ENCODE measurements around the gene MS4A8.

GRCh38 chr11:60725592-60725991 lies 26.2 kb downstream of the MS4A8 start:
- TF ChIP-seq POLR2A (IDR thresholded peaks at IDR 0.05; ENCODE audit: low read length), result no peak
- TF ChIP-seq GATA1 (IDR thresholded peaks at IDR 0.05; ENCODE audit: low read depth, low read length), result no peak

Measured in erythroblast (primary cell).